ENCODE data around the gene KLHL20.

GRCh38 chr1:173669491-173669941 is 45.3 kb upstream of the KLHL20 start, which contains the start of gene ANKRD45:
- TF ChIP-seq POLR2AphosphoS5 (IDR thresholded peaks at IDR 0.05; ENCODE audit: low read depth, low read length) (no peak), TCF7L2 (IDR thresholded peaks at IDR 0.05; ENCODE audit: low read depth, low read length) (no peak)
- TF ChIP-seq, protein P1, sequence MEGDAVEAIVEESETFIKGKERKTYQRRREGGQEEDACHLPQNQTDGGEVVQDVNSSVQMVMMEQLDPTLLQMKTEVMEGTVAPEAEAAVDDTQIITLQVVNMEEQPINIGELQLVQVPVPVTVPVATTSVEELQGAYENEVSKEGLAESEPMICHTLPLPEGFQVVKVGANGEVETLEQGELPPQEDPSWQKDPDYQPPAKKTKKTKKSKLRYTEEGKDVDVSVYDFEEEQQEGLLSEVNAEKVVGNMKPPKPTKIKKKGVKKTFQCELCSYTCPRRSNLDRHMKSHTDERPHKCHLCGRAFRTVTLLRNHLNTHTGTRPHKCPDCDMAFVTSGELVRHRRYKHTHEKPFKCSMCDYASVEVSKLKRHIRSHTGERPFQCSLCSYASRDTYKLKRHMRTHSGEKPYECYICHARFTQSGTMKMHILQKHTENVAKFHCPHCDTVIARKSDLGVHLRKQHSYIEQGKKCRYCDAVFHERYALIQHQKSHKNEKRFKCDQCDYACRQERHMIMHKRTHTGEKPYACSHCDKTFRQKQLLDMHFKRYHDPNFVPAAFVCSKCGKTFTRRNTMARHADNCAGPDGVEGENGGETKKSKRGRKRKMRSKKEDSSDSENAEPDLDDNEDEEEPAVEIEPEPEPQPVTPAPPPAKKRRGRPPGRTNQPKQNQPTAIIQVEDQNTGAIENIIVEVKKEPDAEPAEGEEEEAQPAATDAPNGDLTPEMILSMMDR (IDR thresholded peaks at IDR 0.05), result no peak
- TF ChIP-seq, protein P2, sequence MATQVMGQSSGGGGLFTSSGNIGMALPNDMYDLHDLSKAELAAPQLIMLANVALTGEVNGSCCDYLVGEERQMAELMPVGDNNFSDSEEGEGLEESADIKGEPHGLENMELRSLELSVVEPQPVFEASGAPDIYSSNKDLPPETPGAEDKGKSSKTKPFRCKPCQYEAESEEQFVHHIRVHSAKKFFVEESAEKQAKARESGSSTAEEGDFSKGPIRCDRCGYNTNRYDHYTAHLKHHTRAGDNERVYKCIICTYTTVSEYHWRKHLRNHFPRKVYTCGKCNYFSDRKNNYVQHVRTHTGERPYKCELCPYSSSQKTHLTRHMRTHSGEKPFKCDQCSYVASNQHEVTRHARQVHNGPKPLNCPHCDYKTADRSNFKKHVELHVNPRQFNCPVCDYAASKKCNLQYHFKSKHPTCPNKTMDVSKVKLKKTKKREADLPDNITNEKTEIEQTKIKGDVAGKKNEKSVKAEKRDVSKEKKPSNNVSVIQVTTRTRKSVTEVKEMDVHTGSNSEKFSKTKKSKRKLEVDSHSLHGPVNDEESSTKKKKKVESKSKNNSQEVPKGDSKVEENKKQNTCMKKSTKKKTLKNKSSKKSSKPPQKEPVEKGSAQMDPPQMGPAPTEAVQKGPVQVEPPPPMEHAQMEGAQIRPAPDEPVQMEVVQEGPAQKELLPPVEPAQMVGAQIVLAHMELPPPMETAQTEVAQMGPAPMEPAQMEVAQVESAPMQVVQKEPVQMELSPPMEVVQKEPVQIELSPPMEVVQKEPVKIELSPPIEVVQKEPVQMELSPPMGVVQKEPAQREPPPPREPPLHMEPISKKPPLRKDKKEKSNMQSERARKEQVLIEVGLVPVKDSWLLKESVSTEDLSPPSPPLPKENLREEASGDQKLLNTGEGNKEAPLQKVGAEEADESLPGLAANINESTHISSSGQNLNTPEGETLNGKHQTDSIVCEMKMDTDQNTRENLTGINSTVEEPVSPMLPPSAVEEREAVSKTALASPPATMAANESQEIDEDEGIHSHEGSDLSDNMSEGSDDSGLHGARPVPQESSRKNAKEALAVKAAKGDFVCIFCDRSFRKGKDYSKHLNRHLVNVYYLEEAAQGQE (IDR thresholded peaks at IDR 0.05; ENCODE audit: insufficient read depth in 1 of 2, low read depth in 2 of 2, low read length in 1 of 2), result no peak
